Peyer's patch (tissue), 4 donors: Measurements from ENCODE around the gene FANCD2OS. TPM values are rescaled to one million over a fixed set of nuclear protein-coding genes. Genes with fewer than 3 reads are reported as not detected.

Experiments used
- DNase-seq, 3 donors: peaks; one replicate each; pipeline ENCODE4 v3.0.0-alpha.2; 2017 to 2019
- H3K27ac ChIP-seq, 4 donors: fragments of 200-600 bp; sonication (generic); one replicate each; pipeline ENCODE4 v1.5.1; 2016 to 2019
- H3K27me3 ChIP-seq, 2 donors: fragments of 200-600 bp; sonication (generic); one replicate each; pipeline ENCODE4 v1.5.1; 2019
- H3K36me3 ChIP-seq, 3 donors: fragments of 200-600 bp; sonication (generic); one replicate each; pipeline ENCODE4 v1.5.1; 2016 to 2019
- H3K4me1 ChIP-seq, 4 donors: fragments of 200-600 bp; sonication (generic); one replicate each; pipeline ENCODE4 v1.5.1; 2016 to 2019
- H3K4me3 ChIP-seq, 4 donors: fragments of 200-600 bp; sonication (generic); 1 replicate in 3 of 4; 2 replicates in 1 of 4; pipeline ENCODE4 v1.5.1; 2016 to 2019; ENCODE audit warnings: mild to moderate bottlenecking in 1 of 4
- H3K9me3 ChIP-seq, 4 donors: fragments of 200-600 bp; sonication (generic); one replicate each; pipeline ENCODE4 v1.5.1; 2016 to 2019; ENCODE audit warnings: mild to moderate bottlenecking in 1 of 4
- POLR2A ChIP-seq, 2 donors: fragments of 450-650 bp; IDR thresholded peaks; one replicate each; pipeline ENCODE4 v1.5.1; 2017; ENCODE audit warnings: antibody characterized with exemption in 2 of 2, mild to moderate bottlenecking in 2 of 2, moderate library complexity in 2 of 2
- total RNA-seq, 4 donors: library from RNA; depleted of rRNA; stranded (reverse); fragments of >200 nt; gene quantifications; one replicate each; pipeline ENCODE4 v1.1.0, GENCODE V29; 2016
- TF ChIP-seq, protein P1 (sequence below), 6 experiments: fragments of 450-650 bp in 4 of 6; fragments of 200-600 bp in 2 of 6; sonication (generic) in 1 of 6; IDR thresholded peaks; one replicate each; pipeline ENCODE4 v1.5.1; 2017 to 2019; ENCODE audit warnings: antibody characterized with exemption in 6 of 6, mild to moderate bottlenecking in 3 of 6, moderate library complexity in 1 of 6

The FANCD2OS gene, protein sequence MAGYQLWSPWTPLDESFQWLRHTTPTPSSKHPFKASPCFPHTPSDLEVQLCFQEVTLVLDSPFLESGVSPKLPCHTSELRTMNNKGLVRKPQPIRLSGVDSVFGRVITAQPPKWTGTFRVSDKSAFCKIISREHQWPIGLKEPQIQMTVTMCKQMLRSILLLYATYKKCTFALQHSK
- total RNA-seq = not detected

DNA sequence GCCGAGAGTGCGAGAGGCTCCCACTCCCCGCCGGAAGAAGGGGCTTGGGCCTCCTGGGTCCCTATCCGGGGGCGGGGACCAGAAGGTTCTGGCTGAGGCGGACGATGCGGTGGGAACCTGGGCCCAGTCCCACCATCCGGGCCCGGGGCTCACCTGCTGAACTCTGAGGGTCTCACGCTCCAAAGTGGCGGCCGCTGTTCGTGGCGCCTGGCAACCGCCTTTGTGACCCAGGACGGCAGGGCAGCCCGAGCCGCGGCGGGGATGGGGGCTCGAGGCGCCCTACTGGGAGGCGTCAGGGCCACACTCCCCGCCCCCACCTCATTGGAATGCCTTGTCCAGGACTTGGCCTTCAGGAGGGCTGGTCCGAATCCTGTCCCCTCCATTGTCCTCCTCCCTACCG, at the start of gene FANCD2OS:
Gene FANCD2OS, minus strand, starts transcription at position 165 of the 400 bp plus-strand sequence. CDS start 3,481 bp downstream, outside the sequence.
- H3K36me3 ChIP-seq = no peaks in the 10 kb centered on the region
- no peak within 1 kb of the TSS for H3K4me3 ChIP-seq
- TF ChIP-seq, protein P1, sequence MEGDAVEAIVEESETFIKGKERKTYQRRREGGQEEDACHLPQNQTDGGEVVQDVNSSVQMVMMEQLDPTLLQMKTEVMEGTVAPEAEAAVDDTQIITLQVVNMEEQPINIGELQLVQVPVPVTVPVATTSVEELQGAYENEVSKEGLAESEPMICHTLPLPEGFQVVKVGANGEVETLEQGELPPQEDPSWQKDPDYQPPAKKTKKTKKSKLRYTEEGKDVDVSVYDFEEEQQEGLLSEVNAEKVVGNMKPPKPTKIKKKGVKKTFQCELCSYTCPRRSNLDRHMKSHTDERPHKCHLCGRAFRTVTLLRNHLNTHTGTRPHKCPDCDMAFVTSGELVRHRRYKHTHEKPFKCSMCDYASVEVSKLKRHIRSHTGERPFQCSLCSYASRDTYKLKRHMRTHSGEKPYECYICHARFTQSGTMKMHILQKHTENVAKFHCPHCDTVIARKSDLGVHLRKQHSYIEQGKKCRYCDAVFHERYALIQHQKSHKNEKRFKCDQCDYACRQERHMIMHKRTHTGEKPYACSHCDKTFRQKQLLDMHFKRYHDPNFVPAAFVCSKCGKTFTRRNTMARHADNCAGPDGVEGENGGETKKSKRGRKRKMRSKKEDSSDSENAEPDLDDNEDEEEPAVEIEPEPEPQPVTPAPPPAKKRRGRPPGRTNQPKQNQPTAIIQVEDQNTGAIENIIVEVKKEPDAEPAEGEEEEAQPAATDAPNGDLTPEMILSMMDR (IDR thresholded peaks at IDR 0.05) = no peak
- TF ChIP-seq POLR2A (IDR thresholded peaks at IDR 0.05) = no peak
- DNase-seq = no peak
- H3K27me3 ChIP-seq = no peaks in the 10 kb centered on the region
- H3K4me1 ChIP-seq = no peaks in the 10 kb centered on the region
- no peaks in the 10 kb centered on the region for H3K9me3 ChIP-seq
- no peak within 1 kb of the TSS for H3K27ac ChIP-seq

DNA sequence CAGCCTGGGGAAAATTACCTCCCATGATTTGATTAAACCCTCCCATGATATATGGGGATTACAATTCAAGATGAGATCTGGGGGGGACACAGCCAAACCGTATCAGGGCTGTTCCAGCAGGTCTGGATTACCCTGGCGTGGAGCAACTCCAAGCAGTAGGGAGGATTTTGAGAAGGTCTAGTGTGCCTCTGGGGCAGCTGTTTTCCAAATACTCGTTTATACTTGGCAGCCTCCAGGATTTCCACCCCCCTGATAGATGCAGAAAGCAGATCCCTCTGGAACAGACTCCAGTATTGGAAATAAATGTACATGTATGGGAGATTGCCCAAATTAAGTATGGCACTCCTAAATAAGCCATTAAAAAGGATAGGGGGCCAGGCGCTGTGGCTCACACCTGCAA, 49.0 kb upstream of the FANCD2OS start:
- H3K27me3 ChIP-seq = no peaks in the 10 kb centered on the region
- peaks cover 0 to 26% (median 0%) of the 10 kb centered on the region in 3 donors for H3K36me3 ChIP-seq
- DNase-seq = no peak
- H3K27ac ChIP-seq = no peak overlapping the region
- H3K4me3 ChIP-seq = no peak overlapping the region
- no peak for TF ChIP-seq POLR2A (IDR thresholded peaks at IDR 0.05)
- TF ChIP-seq, protein P1 (IDR thresholded peaks at IDR 0.05) = no peak
- H3K9me3 ChIP-seq = no peaks in the 10 kb centered on the region
- H3K4me1 ChIP-seq = no peaks in the 10 kb centered on the region

DNA sequence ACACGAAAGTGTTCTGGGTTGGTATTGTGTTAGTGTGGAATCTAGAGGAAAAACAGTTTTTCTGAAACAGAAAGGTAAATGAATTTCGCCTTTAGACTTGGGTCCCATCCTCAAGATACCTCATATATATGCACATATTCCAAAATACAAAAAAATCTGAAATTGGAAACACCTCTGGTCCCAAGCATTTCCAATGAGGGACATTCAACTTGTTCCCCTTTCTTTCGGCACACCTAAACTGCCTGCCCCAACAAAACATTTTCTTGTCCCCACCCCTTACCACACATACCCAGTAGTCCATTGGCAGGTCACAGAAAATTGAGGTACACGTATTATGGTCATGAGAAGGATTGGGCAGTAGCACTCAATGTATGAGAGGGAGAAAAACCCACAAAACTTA, 47.6 kb upstream of the FANCD2OS start:
- no peak for DNase-seq
- TF ChIP-seq POLR2A (IDR thresholded peaks at IDR 0.05) = no peak
- TF ChIP-seq, protein P1 (IDR thresholded peaks at IDR 0.05) = no peak
- Histone ChIP-seq H3K4me1 (no peaks in the 10 kb centered on the region), H3K36me3 (peaks cover 0 to 39% (median 0%) of the 10 kb centered on the region in 3 donors), H3K9me3 (no peaks in the 10 kb centered on the region), H3K4me3 (no peak overlapping the region), H3K27me3 (no peaks in the 10 kb centered on the region), H3K27ac (no peak overlapping the region)

DNA sequence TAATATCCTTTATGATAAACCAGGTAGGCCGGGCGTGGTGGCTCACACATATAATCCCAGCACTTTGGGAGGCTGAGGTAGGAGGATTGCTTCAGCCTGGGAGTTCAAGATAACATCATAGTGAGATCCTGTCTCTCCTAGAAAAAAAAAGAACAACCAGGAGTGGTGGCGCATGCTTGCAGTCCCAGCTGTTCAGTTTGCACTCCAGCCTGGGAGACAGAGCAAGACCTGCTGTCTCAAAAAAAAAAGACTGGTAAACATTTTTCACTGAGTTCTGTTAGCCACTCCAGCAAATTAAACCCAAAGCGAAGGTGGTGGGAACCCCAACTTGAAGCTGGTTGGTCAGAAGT, 47.0 kb upstream of the FANCD2OS start:
- Histone ChIP-seq H3K36me3 (peaks cover 0 to 45% (median under 1%) of the 10 kb centered on the region in 3 donors), H3K27ac (no peak overlapping the region), H3K27me3 (no peaks in the 10 kb centered on the region), H3K9me3 (no peaks in the 10 kb centered on the region), H3K4me1 (no peaks in the 10 kb centered on the region), H3K4me3 (no peak overlapping the region)
- TF ChIP-seq POLR2A (IDR thresholded peaks at IDR 0.05) = no peak
- TF ChIP-seq, protein P1 (IDR thresholded peaks at IDR 0.05) = no peak
- DNase-seq = no peak

DNA sequence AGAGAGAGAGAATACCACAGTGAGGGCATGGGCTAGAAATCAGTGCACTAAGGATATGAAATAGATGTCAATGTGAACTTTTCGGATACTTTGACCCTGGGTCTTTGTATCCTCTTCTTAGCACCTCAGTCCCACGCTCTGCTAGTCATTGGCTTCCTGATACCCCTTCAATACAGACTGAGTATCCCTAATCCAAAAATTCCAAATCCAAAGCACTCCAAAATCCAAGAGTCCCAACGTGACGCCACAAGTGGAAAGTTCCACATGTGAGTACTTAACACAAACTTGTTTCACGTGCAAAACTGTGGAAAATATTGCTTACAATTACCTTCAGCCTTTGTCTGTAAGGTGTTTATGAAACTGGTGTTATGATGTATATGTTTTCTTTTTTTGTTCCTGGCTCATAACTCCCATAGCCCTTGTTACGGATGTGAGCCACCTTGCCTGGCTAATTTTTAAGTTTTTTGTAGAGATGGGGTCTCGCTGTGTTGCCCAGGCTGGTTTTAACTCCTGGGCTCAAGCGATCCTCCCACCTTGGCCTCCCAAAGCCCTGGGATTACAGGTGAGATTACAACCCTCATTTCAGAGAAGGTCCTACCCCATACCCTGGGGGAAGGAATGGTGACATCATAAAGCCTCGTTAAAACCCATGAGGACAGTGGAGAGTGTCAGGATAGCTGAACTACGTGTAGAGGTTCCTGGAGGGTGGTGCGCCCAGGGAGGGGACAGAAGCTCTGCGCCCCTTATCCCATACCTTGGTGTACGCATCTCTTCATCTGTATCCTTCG, 46.5 kb upstream of the FANCD2OS start:
- H3K27ac ChIP-seq = no peak overlapping the region
- no peaks in the 10 kb centered on the region for H3K27me3 ChIP-seq
- H3K4me3 ChIP-seq = no peak overlapping the region
- H3K9me3 ChIP-seq = no peaks in the 10 kb centered on the region
- TF ChIP-seq, protein P1 (IDR thresholded peaks at IDR 0.05) = no peak
- TF ChIP-seq POLR2A (IDR thresholded peaks at IDR 0.05) = no peak
- no peaks in the 10 kb centered on the region for H3K4me1 ChIP-seq
- H3K36me3 ChIP-seq = peaks cover 0 to 51% (median 3%) of the 10 kb centered on the region in 3 donors
- no peak for DNase-seq
